HepG2 (cell line): ENCODE results near the gene PFKFB2. TPM values are rescaled to one million over a fixed set of nuclear protein-coding genes. Genes with fewer than 3 reads are reported as not detected.
A peak's percentile ranks its signal among the peaks of the same experiment; 100 is the strongest.

Source experiments
- ARNT ChIP-seq: fragments of 450-650 bp; IDR thresholded peaks from 2 replicates; pipeline ENCODE4 v1.6.1; 2017
- ATF1 ChIP-seq: IDR thresholded peaks from 2 replicates; pipeline ENCODE4 v1.6.1; 2016; ENCODE audit warnings: mild to moderate bottlenecking, control low read depth
- CAMTA2 ChIP-seq: sonication (generic); formaldehyde crosslinking; IDR thresholded peaks from 2 replicates; pipeline ENCODE4 v1.4.0; 2020; ENCODE audit warnings: mild to moderate bottlenecking, missing genetic modification reagents, borderline replicate concordance
- HIVEP1 ChIP-seq: sonication (generic); formaldehyde crosslinking; IDR thresholded peaks from 2 replicates; pipeline ENCODE4 v1.4.0; 2020; ENCODE audit warnings: mild to moderate bottlenecking, missing genetic modification reagents
- KDM4B ChIP-seq: sonication (generic); formaldehyde crosslinking; IDR thresholded peaks from 2 replicates; pipeline ENCODE4 v1.4.0; 2020; ENCODE audit warnings: missing genetic modification reagents
- MATR3 ChIP-seq: sonication (generic); formaldehyde crosslinking; IDR thresholded peaks from 2 replicates; pipeline ENCODE4 v1.4.0; 2020; ENCODE audit warnings: missing genetic modification reagents
- NFE2 ChIP-seq: sonication (generic); formaldehyde crosslinking; IDR thresholded peaks from 2 replicates; pipeline ENCODE4 v1.4.0; 2020; ENCODE audit warnings: missing genetic modification reagents
- NFRKB ChIP-seq: fragments of 450-650 bp; IDR thresholded peaks from 2 replicates; pipeline ENCODE4 v1.6.1; 2017
- PRMT3 ChIP-seq: sonication (generic); formaldehyde crosslinking; IDR thresholded peaks from 2 replicates; pipeline ENCODE4 v1.8.1; 2022; ENCODE audit warnings: low read depth, mild to moderate bottlenecking, moderate library complexity, missing genetic modification reagents, borderline replicate concordance
- PRPF4 ChIP-seq: fragments of 200-400 bp; formaldehyde crosslinking; IDR thresholded peaks from 2 replicates; pipeline ENCODE4 v1.6.1; 2016; ENCODE audit warnings: low read length, low read depth; ENCODE audit not compliant: poor library complexity, severe bottlenecking
- REPIN1 ChIP-seq: sonication (generic); formaldehyde crosslinking; IDR thresholded peaks from 2 replicates; pipeline ENCODE4 v1.8.0; 2022; ENCODE audit warnings: missing genetic modification reagents, low read depth, mild to moderate bottlenecking, borderline replicate concordance
- SMYD3 ChIP-seq: sonication (generic); formaldehyde crosslinking; IDR thresholded peaks from 2 replicates; pipeline ENCODE4 v1.8.1; 2023; ENCODE audit warnings: mild to moderate bottlenecking, missing genetic modification reagents
- TSC22D2 ChIP-seq: sonication (generic); formaldehyde crosslinking; IDR thresholded peaks from 2 replicates; pipeline ENCODE4 v1.5.1; 2020; ENCODE audit warnings: missing genetic modification reagents, mild to moderate bottlenecking, borderline replicate concordance
- U2AF2 ChIP-seq: fragments of 200-400 bp; formaldehyde crosslinking; IDR thresholded peaks from 2 replicates; pipeline ENCODE4 v1.6.1; 2017; ENCODE audit warnings: low read depth, mild to moderate bottlenecking, low read length
- ZNF224 ChIP-seq: sonication (generic); formaldehyde crosslinking; IDR thresholded peaks from 2 replicates; pipeline ENCODE4 v1.5.0; 2020; ENCODE audit warnings: mild to moderate bottlenecking, missing genetic modification reagents
- ZNF260 ChIP-seq: sonication (generic); formaldehyde crosslinking; IDR thresholded peaks from 2 replicates; pipeline ENCODE4 v1.4.0; 2020; ENCODE audit warnings: missing genetic modification reagents, low read depth, mild to moderate bottlenecking, borderline replicate concordance
- ZNF383 ChIP-seq: sonication (generic); formaldehyde crosslinking; IDR thresholded peaks from 2 replicates; pipeline ENCODE4 v1.4.0; 2020; ENCODE audit warnings: missing genetic modification reagents, mild to moderate bottlenecking, borderline replicate concordance
- ZNF451 ChIP-seq: sonication (generic); formaldehyde crosslinking; IDR thresholded peaks from 2 replicates; pipeline ENCODE4 v1.5.0; 2020; ENCODE audit warnings: mild to moderate bottlenecking, missing genetic modification reagents
- ZNF510 ChIP-seq: sonication (generic); formaldehyde crosslinking; IDR thresholded peaks from 2 replicates; pipeline ENCODE4 v1.4.0; 2020; ENCODE audit warnings: low read depth, mild to moderate bottlenecking, missing genetic modification reagents
- ZNF557 ChIP-seq: sonication (generic); formaldehyde crosslinking; IDR thresholded peaks from 2 replicates; pipeline ENCODE4 v1.4.0; 2020; ENCODE audit warnings: missing genetic modification reagents
- ZNF572 ChIP-seq: sonication (generic); formaldehyde crosslinking; IDR thresholded peaks from 2 replicates; pipeline ENCODE4 v1.5.1; 2020; ENCODE audit warnings: mild to moderate bottlenecking, missing genetic modification reagents
- ZNF644 ChIP-seq: IDR thresholded peaks from 2 replicates; pipeline ENCODE4 v1.6.1; 2016; ENCODE audit warnings: low read depth
- polyA plus RNA-seq, 8 experiments: library from polyadenylated mRNA; depleted of rRNA in 3 of 8; stranded (reverse) in 7 of 8; unstranded in 1 of 8; fragments of >200 nt; fragmentation: Illumina TruSeq in 4 of 8; extraction: Trizol in 4 of 8; gene quantifications; 2 replicates each; pipeline versions ENCODE4 v1.2.1 to v1.2.3, GENCODE V29; 2011 to 2016; ENCODE audit warnings: low read depth in 4 of 8, missing spikeins in 1 of 8, mixed read lengths in 1 of 8; ENCODE audit not compliant: insufficient read depth in 1 of 8
- total RNA-seq, 5 experiments: library from RNA; depleted of rRNA; stranded (reverse); fragments of >200 nt; fragmentation: Illumina TruSeq; extraction: Trizol; gene quantifications; 2 replicates each; pipeline ENCODE4 v1.2.3, GENCODE V29; 2016; ENCODE audit warnings: low read depth in 1 of 5
- TF ChIP-seq, protein P1 (sequence below): sonication (generic); formaldehyde crosslinking; IDR thresholded peaks from 2 replicates; pipeline ENCODE4 v1.4.0; 2020; ENCODE audit warnings: missing genetic modification reagents
- TF ChIP-seq, protein P2 (sequence below): sonication (generic); formaldehyde crosslinking; IDR thresholded peaks from 2 replicates; pipeline ENCODE4 v1.4.0; 2020; ENCODE audit warnings: mild to moderate bottlenecking, missing genetic modification reagents
- TF ChIP-seq, protein P3 (sequence below): sonication (generic); formaldehyde crosslinking; IDR thresholded peaks from 2 replicates; pipeline ENCODE4 v1.4.0; 2020; ENCODE audit warnings: missing genetic modification reagents
- TF ChIP-seq, protein P4 (sequence below): sonication (generic); formaldehyde crosslinking; IDR thresholded peaks from 2 replicates; pipeline ENCODE4 v1.5.0; 2020; ENCODE audit warnings: mild to moderate bottlenecking, low read depth, missing genetic modification reagents, borderline replicate concordance
- TF ChIP-seq, protein P5 (sequence below): IDR thresholded peaks from 2 replicates; pipeline ENCODE4 v1.6.1; 2012; ENCODE audit warnings: low read depth, low read length, improper control_type of control experiment

PFKFB2 gene
- total and polyA plus RNA-seq, 2 of the 13 experiments (the other 11 are each of a cell fraction or from before 2014, with no cell fraction given): 4.6 to 10.6 TPM

DNA sequence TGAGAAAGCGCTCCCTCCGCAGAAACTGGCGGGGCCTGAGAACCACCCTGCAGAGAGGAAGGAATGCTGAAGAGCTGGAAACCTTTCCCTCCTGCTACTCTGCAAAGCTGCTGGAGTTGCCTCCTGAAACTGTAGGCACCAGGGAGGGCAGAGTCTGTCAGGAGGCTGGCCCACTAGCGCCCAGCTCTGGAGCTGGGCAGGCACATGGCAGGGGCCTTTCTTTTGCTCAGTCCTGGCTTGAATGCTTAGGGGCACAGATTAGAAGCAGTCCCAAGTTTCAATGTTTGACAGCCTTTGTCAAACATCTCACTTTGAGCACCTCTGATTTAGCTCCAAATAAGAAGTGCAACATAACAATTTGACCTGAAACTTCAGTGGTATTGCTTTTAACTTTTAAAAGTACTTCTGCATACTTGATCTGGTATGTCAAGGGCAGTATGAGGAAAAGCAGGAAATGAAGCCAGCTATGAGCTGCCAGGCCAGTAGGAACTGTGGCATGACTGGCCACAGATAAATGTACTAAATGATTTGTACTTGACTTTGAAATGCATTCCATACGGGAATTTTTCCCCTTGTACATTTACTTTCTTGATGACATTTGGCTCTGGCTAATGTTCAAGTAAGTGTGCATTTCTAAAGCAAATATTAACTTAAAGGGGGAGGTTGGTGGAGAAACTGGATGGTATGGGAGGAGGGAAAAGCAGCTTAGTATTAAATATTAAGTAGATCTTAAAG is 27.8 kb upstream of the PFKFB2 start (continued):
- TF ChIP-seq, protein P1, sequence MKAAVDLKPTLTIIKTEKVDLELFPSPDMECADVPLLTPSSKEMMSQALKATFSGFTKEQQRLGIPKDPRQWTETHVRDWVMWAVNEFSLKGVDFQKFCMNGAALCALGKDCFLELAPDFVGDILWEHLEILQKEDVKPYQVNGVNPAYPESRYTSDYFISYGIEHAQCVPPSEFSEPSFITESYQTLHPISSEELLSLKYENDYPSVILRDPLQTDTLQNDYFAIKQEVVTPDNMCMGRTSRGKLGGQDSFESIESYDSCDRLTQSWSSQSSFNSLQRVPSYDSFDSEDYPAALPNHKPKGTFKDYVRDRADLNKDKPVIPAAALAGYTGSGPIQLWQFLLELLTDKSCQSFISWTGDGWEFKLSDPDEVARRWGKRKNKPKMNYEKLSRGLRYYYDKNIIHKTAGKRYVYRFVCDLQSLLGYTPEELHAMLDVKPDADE (CRISPR knock-in tag): no peak
- TF ChIP-seq SMYD3 (no peak), ZNF572 (no peak), HIVEP1 (CRISPR knock-in tag) (no peak), ZNF224 (CRISPR knock-in tag) (no peak), MATR3 (CRISPR knock-in tag) (no peak), NFE2 (CRISPR knock-in tag) (no peak), REPIN1 (CRISPR knock-in tag) (no peak), ZNF557 (CRISPR knock-in tag) (no peak), CAMTA2 (CRISPR knock-in tag) (no peak), NFRKB (no peak), U2AF2 (no peak), ZNF383 (CRISPR knock-in tag) (no peak), ZNF451 (CRISPR knock-in tag) (no peak), KDM4B (CRISPR knock-in tag) (no peak), ZNF260 (CRISPR knock-in tag) (no peak), ZNF644 (CRISPR knock-in tag) (no peak), ZNF510 (CRISPR knock-in tag) (no peak), PRMT3 (no peak), TSC22D2 (no peak), ARNT (no peak), ATF1 (CRISPR knock-in tag) (no peak), PRPF4 (no peak)
- TF ChIP-seq, protein P2, sequence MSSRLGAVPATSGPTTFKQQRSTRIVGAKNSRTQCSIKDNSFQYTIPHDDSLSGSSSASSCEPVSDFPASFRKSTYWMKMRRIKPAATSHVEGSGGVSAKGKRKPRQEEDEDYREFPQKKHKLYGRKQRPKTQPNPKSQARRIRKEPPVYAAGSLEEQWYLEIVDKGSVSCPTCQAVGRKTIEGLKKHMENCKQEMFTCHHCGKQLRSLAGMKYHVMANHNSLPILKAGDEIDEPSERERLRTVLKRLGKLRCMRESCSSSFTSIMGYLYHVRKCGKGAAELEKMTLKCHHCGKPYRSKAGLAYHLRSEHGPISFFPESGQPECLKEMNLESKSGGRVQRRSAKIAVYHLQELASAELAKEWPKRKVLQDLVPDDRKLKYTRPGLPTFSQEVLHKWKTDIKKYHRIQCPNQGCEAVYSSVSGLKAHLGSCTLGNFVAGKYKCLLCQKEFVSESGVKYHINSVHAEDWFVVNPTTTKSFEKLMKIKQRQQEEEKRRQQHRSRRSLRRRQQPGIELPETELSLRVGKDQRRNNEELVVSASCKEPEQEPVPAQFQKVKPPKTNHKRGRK: no peak
- TF ChIP-seq, protein P3, sequence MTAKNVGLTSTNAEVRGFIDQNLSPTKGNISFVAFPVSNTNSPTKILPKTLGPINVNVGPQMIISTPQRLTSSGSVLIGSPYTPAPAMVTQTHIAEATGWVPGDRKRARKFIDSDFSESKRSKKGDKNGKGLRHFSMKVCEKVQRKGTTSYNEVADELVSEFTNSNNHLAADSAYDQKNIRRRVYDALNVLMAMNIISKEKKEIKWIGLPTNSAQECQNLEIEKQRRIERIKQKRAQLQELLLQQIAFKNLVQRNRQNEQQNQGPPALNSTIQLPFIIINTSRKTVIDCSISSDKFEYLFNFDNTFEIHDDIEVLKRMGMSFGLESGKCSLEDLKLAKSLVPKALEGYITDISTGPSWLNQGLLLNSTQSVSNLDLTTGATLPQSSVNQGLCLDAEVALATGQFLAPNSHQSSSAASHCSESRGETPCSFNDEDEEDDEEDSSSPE: no peak
- TF ChIP-seq, protein P4, sequence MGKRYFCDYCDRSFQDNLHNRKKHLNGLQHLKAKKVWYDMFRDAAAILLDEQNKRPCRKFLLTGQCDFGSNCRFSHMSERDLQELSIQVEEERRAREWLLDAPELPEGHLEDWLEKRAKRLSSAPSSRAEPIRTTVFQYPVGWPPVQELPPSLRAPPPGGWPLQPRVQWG (CRISPR knock-in tag): no peak
- TF ChIP-seq, protein P5, sequence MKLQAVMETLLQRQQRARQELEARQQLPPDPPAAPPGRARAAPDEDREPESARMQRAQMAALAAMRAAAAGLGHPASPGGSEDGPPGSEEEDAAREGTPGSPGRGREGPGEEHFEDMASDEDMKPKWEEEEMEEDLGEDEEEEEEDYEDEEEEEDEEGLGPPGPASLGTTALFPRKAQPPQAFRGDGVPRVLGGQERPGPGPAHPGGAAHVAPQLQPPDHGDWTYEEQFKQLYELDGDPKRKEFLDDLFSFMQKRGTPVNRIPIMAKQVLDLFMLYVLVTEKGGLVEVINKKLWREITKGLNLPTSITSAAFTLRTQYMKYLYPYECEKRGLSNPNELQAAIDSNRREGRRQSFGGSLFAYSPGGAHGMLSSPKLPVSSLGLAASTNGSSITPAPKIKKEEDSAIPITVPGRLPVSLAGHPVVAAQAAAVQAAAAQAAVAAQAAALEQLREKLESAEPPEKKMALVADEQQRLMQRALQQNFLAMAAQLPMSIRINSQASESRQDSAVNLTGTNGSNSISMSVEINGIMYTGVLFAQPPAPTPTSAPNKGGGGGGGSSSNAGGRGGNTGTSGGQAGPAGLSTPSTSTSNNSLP: peak; percentile 64; the same call in 1 of the 2 replicates
